Testis (tissue), 2 donors: ENCODE data around the gene CDH4.

Source experiments
- POLR2A ChIP-seq: fragments of 450-650 bp; IDR thresholded peaks from one replicate; pipeline ENCODE4 v1.6.1; 2017; ENCODE audit warnings: antibody characterized with exemption, mild to moderate bottlenecking, moderate library complexity
- TF ChIP-seq, protein P1 (sequence below), 3 experiments: fragments of 450-650 bp in 2 of 3; fragments of 200-600 bp in 1 of 3; sonication (generic) in 1 of 3; IDR thresholded peaks; one replicate each; pipeline ENCODE4 v1.5.1; 2016 to 2019; ENCODE audit warnings: antibody characterized with exemption in 3 of 3, mild to moderate bottlenecking in 2 of 3, moderate library complexity in 1 of 3

GRCh38 chr20:61683721-61684120, 431.7 kb downstream of the CDH4 start:
- TF ChIP-seq, protein P1, sequence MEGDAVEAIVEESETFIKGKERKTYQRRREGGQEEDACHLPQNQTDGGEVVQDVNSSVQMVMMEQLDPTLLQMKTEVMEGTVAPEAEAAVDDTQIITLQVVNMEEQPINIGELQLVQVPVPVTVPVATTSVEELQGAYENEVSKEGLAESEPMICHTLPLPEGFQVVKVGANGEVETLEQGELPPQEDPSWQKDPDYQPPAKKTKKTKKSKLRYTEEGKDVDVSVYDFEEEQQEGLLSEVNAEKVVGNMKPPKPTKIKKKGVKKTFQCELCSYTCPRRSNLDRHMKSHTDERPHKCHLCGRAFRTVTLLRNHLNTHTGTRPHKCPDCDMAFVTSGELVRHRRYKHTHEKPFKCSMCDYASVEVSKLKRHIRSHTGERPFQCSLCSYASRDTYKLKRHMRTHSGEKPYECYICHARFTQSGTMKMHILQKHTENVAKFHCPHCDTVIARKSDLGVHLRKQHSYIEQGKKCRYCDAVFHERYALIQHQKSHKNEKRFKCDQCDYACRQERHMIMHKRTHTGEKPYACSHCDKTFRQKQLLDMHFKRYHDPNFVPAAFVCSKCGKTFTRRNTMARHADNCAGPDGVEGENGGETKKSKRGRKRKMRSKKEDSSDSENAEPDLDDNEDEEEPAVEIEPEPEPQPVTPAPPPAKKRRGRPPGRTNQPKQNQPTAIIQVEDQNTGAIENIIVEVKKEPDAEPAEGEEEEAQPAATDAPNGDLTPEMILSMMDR (IDR thresholded peaks at IDR 0.05): no peak
- TF ChIP-seq POLR2A: no peak
